Kidney capillary endothelial cell (primary cell): ENCODE measurements around the gene UFD1.
A peak's percentile ranks its signal among the peaks of the same experiment; 100 is the strongest.

Experiments
- DNase-seq: peaks from one replicate; pipeline ENCODE4 v3.0.0-alpha.2; 2018; ENCODE audit warnings: low spot score

Gene UFD1, protein sequence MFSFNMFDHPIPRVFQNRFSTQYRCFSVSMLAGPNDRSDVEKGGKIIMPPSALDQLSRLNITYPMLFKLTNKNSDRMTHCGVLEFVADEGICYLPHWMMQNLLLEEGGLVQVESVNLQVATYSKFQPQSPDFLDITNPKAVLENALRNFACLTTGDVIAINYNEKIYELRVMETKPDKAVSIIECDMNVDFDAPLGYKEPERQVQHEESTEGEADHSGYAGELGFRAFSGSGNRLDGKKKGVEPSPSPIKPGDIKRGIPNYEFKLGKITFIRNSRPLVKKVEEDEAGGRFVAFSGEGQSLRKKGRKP

DNA sequence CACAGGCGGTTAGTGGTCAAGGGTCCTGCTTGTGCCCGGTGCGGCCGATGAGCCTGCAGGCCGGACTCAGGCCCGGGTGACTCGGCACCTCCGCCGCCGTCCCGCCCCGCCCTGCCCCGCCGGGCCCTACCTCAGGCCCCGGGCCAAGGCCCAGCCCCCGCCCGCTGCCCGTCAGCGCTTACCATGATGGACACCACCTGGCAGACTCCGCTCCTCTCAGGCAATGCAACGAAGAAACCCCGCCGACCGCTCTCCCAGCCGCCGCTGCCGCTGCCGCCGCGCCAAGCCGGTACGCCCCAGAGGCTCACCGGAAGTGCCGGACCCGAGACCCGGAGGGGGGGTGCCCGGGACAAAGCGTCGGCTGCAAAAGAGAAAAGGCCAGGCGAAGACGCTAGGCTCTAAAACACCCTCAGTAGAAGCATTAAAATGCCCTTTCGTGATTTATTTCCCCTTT is at the start of gene UFD1:
Gene UFD1 (minus strand): TSS at position 293 of the 454 bp plus-strand sequence. CDS start 108 bp downstream, at position 185.
- no peak for DNase-seq

DNA sequence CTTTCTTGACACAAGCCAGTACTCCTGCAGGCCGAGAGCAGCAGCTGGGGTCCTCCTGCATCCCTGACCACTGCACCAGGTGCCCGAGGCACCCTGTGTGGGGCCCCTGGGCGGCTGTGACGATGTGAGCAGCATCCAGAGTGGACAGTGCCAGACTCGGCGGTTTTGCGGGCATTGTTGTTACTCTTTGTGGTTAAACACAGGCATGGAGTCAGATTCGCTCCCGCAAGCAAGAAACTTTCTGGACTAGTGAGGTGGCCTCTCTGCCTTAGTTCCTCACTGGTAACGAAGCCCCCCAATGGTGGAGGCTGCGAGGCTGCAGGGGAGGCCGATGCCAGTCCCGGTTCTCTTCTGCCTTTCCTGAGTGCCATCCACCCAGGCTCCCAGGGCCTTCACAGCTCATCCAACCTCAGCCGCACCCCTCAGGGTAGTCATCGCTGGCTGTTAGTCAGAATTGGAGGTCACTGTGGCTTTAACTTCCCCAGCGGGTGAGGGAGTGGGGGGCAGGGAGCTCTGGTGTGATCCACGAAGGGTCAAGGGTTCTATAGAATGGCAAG is 48.9 kb upstream of the UFD1 start:
- no peak for DNase-seq

DNA sequence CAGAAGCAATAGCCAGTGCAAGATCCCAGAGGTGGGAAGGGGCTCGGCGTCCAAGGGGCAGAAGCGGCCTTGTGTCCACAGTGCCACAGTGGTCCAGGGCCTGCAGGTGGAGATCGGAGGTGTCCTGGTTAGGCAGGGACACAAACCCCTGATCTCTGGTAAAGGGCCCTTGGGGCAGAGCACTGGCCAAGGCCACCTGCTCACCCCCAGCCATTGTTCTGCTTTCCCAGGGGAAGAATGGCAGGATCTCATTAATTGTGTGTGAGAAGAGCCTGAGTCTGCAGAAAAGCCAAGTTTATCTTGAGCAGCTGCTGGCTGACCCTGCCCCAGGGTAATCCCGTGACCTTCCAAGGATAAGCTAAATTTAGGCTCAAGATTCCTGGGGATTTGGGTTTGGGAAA is 48.3 kb upstream of the UFD1 start:
- no peak for DNase-seq

DNA sequence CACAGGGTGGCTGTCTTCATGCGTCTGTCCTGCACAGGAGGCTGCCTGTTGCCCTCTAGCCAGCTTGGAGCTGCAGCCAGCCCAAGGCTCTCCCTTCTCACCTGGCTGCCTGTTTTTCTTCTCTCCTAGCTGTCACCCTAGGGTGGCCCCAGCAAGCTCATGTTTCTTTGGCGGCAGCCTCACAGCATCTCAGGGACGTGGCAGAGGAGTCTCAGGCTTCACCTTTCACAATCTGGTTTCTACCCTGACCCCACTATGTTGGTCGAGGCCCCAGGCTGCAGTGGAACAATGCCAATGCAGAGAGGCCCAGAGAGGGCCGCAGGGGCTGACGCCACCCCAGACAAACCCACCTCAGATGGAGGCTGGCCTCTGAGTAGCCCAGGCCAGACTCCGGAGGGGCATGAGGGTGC is 47.7 kb upstream of the UFD1 start:
- no peak for DNase-seq

DNA sequence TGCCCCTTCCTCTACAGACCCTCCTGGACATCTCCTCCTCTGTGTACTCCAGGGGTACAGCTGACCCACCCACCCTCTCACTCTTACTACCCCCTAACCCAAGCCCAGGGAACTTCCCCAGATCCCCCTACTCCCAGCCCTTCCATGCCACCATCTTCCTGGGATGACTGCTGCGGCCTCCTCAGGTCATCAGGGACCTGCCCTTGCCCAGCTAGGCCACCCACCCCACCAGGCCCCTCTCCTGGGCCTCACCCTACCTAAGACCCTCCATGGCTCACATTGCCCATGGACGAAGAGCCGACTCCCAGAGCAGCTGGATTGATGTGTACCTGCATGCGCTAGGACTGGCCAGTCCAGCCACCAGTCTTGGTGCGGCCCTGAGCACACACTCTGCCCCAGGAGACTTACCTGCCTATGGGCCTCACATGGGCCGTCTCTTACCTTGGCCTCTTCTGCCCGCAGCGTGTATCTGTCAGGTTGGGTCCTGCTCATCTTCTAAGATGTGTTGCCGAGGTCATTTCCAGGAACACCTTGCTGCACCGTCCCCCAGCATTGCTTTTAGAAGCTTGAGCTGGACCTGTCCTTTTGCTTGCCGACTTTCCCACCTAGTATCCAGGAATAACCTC is 47.2 kb upstream of the UFD1 start:
- no peak for DNase-seq

DNA sequence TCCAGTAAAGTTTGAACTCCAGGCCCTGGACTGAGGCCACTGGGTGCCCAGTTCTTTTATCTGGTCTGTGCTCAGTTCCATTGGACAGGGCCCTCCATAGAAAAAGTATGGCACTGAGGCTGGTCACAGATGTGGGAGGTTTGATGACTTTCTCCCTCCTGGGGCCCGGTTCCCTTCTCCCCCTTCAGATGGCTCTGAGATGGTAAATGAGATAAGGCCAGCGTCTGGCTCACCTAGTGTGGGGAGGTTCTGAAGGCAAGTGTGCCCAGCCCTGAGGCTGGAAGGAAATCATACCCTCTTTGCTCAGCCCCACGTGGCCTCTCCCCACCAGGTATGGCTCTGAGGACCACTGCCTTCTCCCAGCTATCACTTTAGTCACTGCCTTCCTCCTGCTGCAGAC is 46.7 kb upstream of the UFD1 start:
- no peak for DNase-seq

DNA sequence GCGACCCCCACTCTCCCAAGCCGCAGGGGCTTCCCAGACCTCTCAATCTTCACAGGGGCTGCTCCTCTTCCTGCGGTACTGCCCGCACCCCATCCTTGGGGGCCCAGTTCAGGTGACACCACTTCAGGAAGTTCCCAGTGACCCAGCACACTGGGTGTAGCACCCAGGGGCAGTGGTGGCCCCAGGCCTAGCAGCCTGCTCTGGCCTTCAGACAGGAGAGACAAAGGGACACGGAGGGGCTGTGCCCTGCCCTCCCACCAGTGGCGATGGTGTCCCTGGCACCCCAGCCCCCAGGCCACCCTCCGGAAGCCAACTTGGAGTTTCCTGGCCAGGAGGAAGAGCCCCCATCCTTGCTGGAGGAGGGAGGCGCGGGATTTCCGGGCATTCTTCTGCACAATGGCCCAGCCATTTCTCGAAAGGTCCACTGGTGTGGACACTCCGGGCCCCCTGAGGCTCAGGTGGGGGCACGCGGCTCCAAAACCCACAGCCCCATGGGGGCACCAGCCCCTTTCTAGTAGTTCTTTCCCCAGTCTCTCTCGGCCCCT is 46.2 kb upstream of the UFD1 start:
- DNase-seq = peak; percentile 70

DNA sequence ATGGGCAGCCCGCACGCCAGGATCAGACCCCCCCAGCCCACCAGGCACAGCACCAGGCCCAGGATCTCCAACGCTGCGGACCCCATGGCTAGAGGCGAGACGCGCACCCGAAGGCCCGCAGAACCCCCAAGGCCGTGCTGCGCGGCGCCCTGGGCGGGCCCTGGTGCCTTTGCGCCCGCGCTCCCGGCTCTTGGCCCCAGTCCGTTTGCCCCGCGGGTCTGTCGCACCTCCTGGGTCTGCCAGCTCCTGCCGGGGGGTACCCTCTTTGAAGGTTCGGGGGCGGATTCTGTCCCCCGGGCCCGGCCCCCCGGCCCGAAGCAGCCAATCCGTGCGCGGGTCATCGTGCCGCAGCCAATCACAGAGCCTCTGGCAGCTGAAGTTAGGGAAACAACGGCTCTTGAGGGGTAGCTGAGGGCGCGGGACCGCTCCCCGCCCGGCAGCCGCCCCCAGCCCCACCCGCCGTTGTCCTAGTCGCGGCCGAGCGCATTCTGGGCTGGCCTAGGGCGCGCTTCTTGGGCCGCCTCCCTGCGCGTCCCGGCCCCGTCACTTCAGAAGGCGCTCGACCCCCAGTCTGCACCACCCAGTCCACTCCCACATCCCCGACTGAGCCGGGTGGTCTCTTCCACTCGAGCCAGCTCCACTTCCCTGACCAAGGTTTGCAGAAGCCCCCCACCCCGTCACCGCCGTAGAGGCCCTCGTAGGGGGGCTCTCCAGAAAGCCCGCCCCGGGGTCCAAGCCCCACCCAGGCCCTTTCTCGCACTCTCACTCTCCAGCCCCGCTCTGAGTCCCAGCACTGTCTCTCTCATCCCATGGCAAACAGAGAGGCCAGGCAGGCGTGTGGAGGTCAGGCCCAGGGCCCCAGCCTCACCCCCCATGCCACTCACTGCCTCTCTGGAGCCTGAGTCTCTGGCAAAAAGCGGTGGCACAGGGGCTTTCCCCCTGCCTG is 45.5 kb upstream of the UFD1 start, which contains the start of gene CLDN5:
Gene CLDN5 (minus strand): TSS at position 241 of the 946 bp plus-strand sequence. CDS start 155 bp downstream, at position 86.
- peak; percentile 77 for DNase-seq

DNA sequence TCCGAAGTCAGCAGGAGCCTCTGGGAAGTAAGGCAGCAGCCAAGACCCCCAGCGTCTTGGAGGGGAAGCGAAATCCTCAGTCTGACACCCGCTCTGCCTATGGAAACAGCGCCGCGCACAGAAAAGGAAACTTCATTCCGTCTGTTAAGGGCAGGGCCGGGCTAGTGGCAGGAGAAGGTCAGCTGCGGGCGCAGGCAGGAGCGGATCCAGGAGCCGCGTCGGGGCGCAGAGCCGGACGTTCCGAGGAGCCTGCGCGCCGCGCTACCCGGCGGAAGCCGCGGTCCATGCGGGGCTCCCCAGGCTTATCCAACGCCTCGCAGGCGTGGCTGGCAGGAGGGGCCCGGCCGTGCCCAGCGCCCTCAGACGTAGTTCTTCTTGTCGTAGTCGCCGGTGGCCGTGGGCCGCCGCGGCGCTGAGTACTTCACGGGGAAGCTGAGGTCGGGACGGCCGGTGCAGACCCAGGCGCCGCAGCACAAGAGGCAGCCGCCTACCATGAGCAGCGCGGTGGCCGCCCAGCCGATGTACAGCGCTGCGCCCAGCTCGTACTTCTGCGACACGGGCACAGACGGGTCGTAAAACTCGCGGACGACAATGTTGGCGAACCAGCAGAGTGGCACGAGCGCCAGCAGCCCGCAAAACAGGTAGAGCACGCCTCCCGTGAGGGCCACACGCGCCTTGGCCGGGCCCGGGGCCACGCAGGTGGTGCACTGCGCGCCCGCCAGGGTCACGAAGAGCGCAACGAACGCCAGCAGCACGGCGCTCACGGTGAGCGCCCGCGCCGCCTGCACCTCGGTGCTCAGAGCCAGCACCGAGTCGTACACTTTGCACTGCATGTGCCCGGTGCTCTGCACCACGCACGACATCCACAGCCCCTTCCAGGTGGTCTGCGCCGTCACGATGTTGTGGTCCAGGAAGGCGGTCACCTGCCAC is 44.5 kb upstream of the UFD1 start:
- DNase-seq = no peak

DNA sequence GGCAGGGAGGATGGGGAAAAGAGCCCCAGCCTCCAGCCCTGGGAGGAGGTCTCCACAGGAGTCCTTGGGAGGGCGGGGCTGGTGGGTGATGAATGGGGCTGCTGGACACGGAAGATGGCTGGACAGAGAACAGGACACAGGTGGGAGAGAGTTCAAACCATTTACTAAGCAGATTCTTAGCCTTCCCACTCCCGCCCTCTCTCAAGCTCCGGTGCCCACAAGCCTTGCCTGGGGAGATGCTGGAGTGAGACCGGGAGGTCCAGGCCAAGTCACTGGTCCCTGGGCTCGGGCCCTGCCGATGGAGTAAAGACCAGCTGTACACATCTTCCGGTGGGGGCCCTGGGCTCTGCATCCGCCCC is 43.9 kb upstream of the UFD1 start:
- DNase-seq = no peak

DNA sequence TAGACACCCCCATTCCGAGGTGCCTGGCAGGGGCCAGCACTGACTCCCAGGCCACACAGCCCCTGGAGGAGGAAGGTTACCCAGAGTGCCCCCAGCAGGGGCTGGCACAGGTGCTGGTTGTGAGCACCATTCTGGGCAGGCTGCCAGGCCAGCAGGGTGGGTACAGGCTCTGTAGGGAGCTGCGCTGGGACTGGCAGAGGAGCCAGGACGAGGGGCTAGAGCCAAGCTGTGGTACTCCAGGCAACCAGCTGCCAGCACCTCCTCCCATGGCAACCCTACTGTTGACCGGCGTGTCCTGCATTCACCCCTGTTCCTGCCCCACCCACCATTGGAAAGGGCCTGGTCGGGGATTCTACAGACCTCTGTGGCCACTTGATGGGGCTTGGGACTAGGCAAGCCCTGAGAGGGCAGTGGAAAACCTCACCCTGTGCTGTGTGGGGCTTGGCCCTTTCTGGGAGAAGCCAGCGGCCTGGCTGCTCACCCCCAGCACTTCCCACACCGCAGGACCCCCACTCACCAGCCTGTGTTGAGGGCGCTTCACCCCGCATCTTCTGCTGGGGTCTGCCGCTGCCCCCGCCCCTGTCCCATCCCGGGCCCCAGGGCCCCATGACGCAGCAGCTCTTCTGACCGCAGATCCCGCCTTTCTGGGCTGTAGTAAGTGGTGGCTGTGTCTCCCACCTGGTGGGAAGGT is 43.3 kb upstream of the UFD1 start:
- no peak for DNase-seq

DNA sequence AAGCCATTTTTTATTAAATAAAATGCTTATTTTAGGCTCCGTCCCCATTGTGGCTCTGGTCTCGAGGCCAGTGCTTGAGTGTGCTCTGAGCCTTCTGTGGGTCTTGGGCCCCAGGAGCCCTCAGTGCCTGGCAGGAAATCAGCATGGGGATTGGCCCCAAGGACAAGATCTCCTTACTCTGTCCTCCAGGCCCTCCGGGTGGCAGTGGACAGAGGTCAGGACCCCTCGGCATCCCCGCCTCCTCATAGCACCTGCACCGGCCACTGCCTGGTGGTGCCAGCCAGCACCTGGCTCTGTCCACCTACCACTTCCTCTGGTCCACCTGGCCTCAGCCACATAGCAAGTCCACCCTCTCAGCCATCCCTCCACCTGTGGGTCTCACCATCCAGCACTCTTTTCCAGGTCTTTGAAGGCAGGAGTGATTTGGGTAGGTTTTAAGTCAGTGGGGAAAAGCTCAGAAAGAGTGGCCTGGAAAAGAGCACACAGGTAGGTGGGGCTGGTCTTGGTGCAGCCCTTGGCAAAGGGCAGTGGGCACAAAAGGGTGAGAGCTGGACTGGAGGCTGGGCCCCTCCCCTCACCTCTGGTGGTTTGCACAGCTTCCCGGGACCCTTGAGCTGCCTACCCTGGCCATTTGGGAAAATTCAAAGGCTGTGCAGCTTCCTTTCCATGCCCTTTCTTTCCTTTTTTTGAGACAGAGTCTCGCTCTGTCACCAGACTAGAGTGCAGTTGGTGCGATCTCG is 41.7 kb upstream of the UFD1 start:
- DNase-seq = no peak

DNA sequence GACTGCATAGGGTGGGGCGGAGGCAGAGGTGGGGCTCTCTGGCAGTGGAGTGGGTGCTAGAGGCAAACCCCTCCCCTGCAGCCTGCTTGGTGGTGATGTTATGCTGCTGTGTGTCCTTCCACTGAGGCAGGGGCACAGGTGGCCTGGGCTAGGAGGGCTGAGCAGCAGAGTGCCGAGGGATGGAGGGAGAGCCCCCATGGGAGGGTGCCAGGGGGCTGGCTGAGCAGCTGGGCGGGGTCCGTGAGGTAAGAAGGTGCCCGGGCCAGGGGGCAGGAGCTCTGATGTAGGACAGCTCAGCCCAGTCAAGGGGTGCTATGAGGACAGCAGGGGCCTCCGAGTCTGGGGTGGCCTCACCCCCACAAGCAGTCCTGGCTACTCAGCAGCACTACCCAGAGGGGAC is 41.0 kb upstream of the UFD1 start:
- DNase-seq = no peak

DNA sequence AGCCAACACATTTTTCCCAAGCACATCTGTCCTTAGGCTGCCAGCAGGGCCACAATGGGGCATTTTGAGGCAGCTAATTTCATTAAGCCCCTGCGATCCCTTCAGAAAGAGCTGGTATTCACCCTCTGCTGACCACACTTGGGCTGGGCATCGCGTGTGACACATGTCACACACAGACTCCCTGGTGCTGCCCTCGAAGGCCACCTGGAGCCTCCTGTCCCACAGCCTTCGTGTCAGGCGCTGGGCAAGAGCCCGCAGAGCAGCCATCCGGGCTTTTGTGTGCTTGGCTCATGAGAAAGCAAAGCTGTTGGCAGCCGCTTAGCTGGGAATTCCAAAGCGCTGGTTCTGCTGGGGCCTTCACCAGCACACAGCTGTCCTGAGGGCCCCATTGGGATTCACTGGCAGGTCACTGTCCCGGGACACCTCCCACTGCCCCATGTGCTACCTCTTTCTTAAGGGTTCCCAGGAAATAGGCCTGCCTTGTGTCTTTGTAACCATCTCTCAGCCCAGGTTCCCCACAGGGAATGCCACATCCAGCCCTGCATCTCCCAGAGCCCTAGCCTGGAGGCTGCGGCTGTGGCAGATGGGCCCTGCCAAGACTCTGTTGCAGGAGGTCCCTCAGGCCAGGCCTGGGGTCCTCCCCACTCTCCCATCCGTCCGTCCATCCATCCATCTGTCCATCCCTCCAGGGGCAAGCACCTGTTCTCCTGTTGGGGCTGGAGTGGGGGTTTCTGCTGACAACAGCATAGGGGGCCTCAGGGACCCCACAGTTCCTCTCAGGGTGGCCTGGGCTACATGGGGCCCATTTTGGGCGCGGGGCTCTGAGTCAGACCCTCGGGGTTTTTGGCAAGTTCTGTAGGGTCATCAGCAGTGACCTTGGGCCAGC is 40.3 kb upstream of the UFD1 start:
- DNase-seq = no peak

DNA sequence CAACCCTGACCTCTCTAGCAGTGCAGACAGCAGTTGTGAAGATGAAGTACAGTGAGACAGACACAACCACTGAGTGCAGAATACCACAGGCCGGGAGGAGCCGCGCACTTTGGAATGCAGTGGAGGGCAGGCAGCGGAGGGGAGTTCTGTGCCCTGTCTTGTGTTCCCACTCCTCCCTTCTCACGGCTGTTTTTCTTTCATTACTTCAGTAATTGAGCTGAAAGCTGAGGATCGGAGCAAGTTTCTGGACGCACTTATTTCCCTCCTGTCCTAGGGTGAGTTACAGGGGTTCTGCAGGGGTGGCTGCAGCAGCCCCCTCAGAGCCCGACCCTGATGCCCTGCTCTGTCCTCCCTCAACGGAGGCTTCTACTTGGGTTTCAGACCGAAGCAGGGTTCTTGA is 39.6 kb upstream of the UFD1 start:
- no peak for DNase-seq

DNA sequence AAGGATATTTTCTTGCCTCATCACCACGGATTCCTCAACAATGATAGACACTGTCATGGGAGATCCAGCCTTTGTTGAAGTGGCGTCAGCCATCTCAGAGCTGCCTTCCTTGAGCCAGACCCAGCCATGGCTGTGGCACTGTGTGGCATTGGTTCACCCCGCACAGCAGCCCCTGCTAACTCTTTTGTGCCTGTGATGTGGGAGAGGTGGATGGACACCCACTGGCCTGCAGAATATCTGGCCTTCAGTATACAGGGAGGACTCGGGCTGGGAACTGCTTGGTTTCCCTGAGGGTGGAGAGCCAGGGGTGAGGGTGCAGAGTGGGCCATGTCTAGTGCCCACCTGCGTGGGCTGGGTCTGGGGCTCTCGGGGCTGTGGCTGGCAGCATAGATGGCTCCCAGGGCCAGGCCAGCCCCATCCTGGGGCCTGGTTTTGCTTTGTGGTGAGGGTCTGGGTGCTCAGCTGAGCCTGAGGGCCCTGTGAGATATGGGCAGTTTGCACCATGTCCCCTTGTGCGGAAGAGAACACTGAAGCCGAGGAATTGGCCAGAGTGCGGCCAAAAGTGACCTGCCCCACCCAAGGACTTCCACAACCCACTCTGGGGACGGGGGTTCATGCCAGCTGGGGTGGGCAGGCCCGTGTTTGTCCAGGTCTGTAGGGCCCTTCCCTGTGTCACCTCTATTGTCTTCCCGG is 39.1 kb upstream of the UFD1 start:
- DNase-seq = no peak

DNA sequence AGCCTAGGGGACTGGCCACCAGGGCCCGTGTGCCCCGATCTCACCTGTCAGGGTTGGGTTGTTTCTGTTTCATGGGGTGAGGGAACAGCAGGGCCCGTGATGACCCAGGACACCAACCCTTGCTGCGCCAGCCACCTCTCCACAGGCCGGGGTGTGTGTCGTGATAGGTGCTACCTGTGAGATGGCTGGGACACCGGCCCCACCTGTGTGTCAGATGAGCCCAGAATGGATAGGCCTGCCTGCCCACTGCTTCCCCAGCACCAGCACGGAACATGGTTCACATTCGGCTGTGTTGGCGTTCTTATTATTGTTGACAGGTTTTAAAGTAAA is 38.1 kb upstream of the UFD1 start:
- DNase-seq = no peak
